SK-N-SH (cell line): Measurements from ENCODE around the gene SQOR. TPM values are rescaled to one million over a fixed set of nuclear protein-coding genes. Genes with fewer than 3 reads are reported as not detected.

ENCODE experiments used
- CTCF ChIA-PET: fragments of 300-600, 350-600 bp; formaldehyde crosslinking; extraction: SDS; loops from one replicate; lab custom pipeline; 2021; lab: Yijun Ruan, JAX
- POLR2A ChIA-PET: fragments of 350-600 bp; sonication (Branson Sonifier 250); formaldehyde crosslinking; extraction: SDS; loops from one replicate; lab custom pipeline; 2020; ENCODE audit warnings: antibody characterized with exemption, inconsistent platforms; lab: Yijun Ruan, JAX
- DNase-seq: peaks from one replicate; pipeline ENCODE4 v3.0.0; 2012
- H2AFZ ChIP-seq: fragments of 200-600 bp; sonication (generic); 2 replicates; pipeline ENCODE4 v1.8.1; 2016; ENCODE audit warnings: antibody characterized with exemption, mild to moderate bottlenecking, low read depth
- H3F3A ChIP-seq: fragments of 200-600 bp; sonication (generic); replicated peaks from 2 replicates; pipeline ENCODE3; 2016; ENCODE audit warnings: antibody characterized with exemption, mild to moderate bottlenecking; ENCODE audit not compliant: insufficient read depth
- H3K27ac ChIP-seq, 2 experiments: fragments of 200-500 bp in 1 of 2; fragments of 200-600 bp in 1 of 2; sonication (Bioruptor generic) in 1 of 2; sonication (generic), shearing (Covaris generic) in 1 of 2; 2 replicates each; pipeline versions ENCODE4 v1.5.1 to v1.6.1; 2014 to 2016; ENCODE audit warnings: low read depth in 2 of 2, inconsistent platforms in 1 of 2, low read length in 1 of 2, mild to moderate bottlenecking in 1 of 2, mixed read lengths in 1 of 2
- H3K27me3 ChIP-seq: fragments of 200-600 bp; sonication (generic), shearing (Covaris generic); 2 replicates; pipeline ENCODE4 v1.6.1; 2016; ENCODE audit warnings: mixed run types; ENCODE audit not compliant: insufficient read depth
- H3K36me3 ChIP-seq, 2 experiments: fragments of 200-500 bp in 1 of 2; fragments of 200-600 bp in 1 of 2; sonication (Bioruptor generic) in 1 of 2; sonication (generic) in 1 of 2; replicated peaks in 1 of 2; 2 replicates each; pipeline versions ENCODE3 to v1.5.1; 2014 to 2016; ENCODE audit warnings: low read length in 1 of 2, mild to moderate bottlenecking in 1 of 2; ENCODE audit not compliant: insufficient read depth in 2 of 2, control insufficient read depth in 1 of 2
- H3K4me1 ChIP-seq, 2 experiments: fragments of 200-500 bp in 1 of 2; fragments of 200-600 bp in 1 of 2; sonication (Bioruptor generic) in 1 of 2; sonication (generic), shearing (Covaris generic) in 1 of 2; 2 replicates each; pipeline versions ENCODE4 v1.5.1 to v1.6.1; 2014 to 2016; ENCODE audit warnings: low read depth in 1 of 2, low read length in 1 of 2, mixed run types in 1 of 2; ENCODE audit not compliant: insufficient read depth in 2 of 2, control insufficient read depth in 1 of 2
- H3K4me2 ChIP-seq: fragments of 200-600 bp; sonication (generic), shearing (Covaris generic); 2 replicates; pipeline ENCODE4 v1.6.1; 2017; ENCODE audit warnings: mixed run types
- H3K4me3 ChIP-seq, 2 experiments: fragments of 200-500 bp in 1 of 2; fragments of 200-600 bp in 1 of 2; sonication (Bioruptor generic) in 1 of 2; sonication (generic), shearing (Covaris generic) in 1 of 2; 2 replicates each; pipeline versions ENCODE4 v1.5.1 to v1.8.1; 2014 to 2016; ENCODE audit warnings: low read depth in 2 of 2, inconsistent platforms in 1 of 2, low read length in 1 of 2, mild to moderate bottlenecking in 1 of 2, mixed read lengths in 1 of 2, moderate library complexity in 1 of 2
- H3K79me2 ChIP-seq: fragments of 200-600 bp; sonication (generic); 2 replicates; pipeline ENCODE4 v1.8.1; 2017; ENCODE audit warnings: mild to moderate bottlenecking; ENCODE audit not compliant: insufficient read depth
- H3K9ac ChIP-seq: fragments of 200-600 bp; sonication (generic); 2 replicates; pipeline ENCODE4 v1.6.1; 2017; ENCODE audit warnings: mixed run types
- H3K9me2 ChIP-seq: fragments of 200-600 bp; sonication (generic); 2 replicates; pipeline ENCODE4 v1.6.1; 2017; ENCODE audit warnings: mixed run types
- H3K9me3 ChIP-seq: fragments of 200-600 bp; sonication (generic); 2 replicates; pipeline ENCODE4 v1.6.1; 2017; ENCODE audit warnings: mixed run types, mild to moderate bottlenecking, moderate library complexity
- H4K20me1 ChIP-seq: fragments of 200-600 bp; sonication (generic); 2 replicates; pipeline ENCODE4 v1.6.1; 2017; ENCODE audit warnings: mild to moderate bottlenecking, mixed run types; ENCODE audit not compliant: insufficient read depth
- EP300 ChIP-seq, 2 experiments: IDR thresholded peaks; 2 replicates each; pipeline versions ENCODE4 v1.4.0 to v1.6.1; 2012; ENCODE audit warnings: borderline replicate concordance in 1 of 2, low read depth in 1 of 2, low read length in 1 of 2
- EZH2phosphoT487 ChIP-seq: fragments of 200-600 bp; sonication (generic); IDR thresholded peaks from 2 replicates; pipeline ENCODE4 v1.6.1; 2017; ENCODE audit warnings: low read depth, mixed run types, mild to moderate bottlenecking, antibody characterized with exemption, moderate library complexity, borderline replicate concordance
- FOSL2 ChIP-seq: IDR thresholded peaks from 2 replicates; pipeline ENCODE4 v1.4.0; 2012; ENCODE audit warnings: low read depth, mild to moderate bottlenecking, moderate library complexity, borderline replicate concordance
- FOXJ3 ChIP-seq: sonication (generic); formaldehyde crosslinking; IDR thresholded peaks from 2 replicates; pipeline ENCODE4 v1.5.1; 2020; ENCODE audit warnings: mild to moderate bottlenecking, missing genetic modification reagents
- FOXM1 ChIP-seq: IDR thresholded peaks from 2 replicates; pipeline ENCODE4 v1.4.0; 2012; ENCODE audit warnings: low read depth, mild to moderate bottlenecking
- GABPA ChIP-seq: IDR thresholded peaks from 2 replicates; pipeline ENCODE4 v1.4.0; 2012; ENCODE audit warnings: low read depth, mild to moderate bottlenecking
- JUND ChIP-seq: IDR thresholded peaks from 2 replicates; pipeline ENCODE4 v1.4.0; 2012
- MEF2A ChIP-seq: IDR thresholded peaks from 2 replicates; pipeline ENCODE4 v1.4.0; 2012; ENCODE audit warnings: low read depth, borderline replicate concordance
- MXI1 ChIP-seq: IDR thresholded peaks from 2 replicates; pipeline ENCODE4 v1.6.1; 2012; ENCODE audit warnings: mild to moderate bottlenecking, low read depth, low read length, improper control_type of control experiment
- NRF1 ChIP-seq: IDR thresholded peaks from 2 replicates; pipeline ENCODE4 v1.6.1; 2012; ENCODE audit warnings: low read depth, mild to moderate bottlenecking, low read length
- POLR2AphosphoS5 ChIP-seq: IDR thresholded peaks from 2 replicates; pipeline ENCODE4 v1.6.1; 2012; ENCODE audit warnings: low read depth, low read length
- RAD21 ChIP-seq: IDR thresholded peaks from 2 replicates; pipeline ENCODE4 v1.6.1; 2012; ENCODE audit warnings: mild to moderate bottlenecking, low read length
- RXRA ChIP-seq: IDR thresholded peaks from 2 replicates; pipeline ENCODE4 v1.4.0; 2012; ENCODE audit warnings: low read depth, mild to moderate bottlenecking, borderline replicate concordance
- SIN3A ChIP-seq: IDR thresholded peaks from 2 replicates; pipeline ENCODE4 v1.6.1; 2012; ENCODE audit warnings: low read depth, mild to moderate bottlenecking, low read length, moderate library complexity, borderline replicate concordance
- SMC3 ChIP-seq: IDR thresholded peaks from 2 replicates; pipeline ENCODE4 v1.6.1; 2012; ENCODE audit warnings: low read depth, low read length, improper control_type of control experiment
- TAF1 ChIP-seq: IDR thresholded peaks from 2 replicates; pipeline ENCODE4 v1.6.1; 2012; ENCODE audit warnings: low read depth, mild to moderate bottlenecking, low read length, moderate library complexity, borderline replicate concordance
- YY1 ChIP-seq: IDR thresholded peaks from 2 replicates; pipeline ENCODE4 v1.4.0; 2012; ENCODE audit warnings: low read depth, mild to moderate bottlenecking
- WGBS: methylation state at CpG from one replicate; pipeline ENCODE4 v1.1.6; 2017; ENCODE audit warnings: low lambda C conversion rate; 5-methylcytosine and 5-hydroxymethylcytosine counted together
- polyA plus RNA-seq, 3 experiments: library from polyadenylated mRNA; depleted of rRNA; stranded (reverse); fragments of >200 nt; gene quantifications; 2 replicates each; pipeline ENCODE4 v1.2.3, GENCODE V29; 2012
- TF ChIP-seq, protein P1 (sequence below): IDR thresholded peaks from 2 replicates; pipeline ENCODE4 v1.4.0; 2012; ENCODE audit warnings: low read depth, borderline replicate concordance
- TF ChIP-seq, protein P2 (sequence below): fragments of 150-350 bp; IDR thresholded peaks from 2 replicates; pipeline ENCODE4 v1.6.1; 2016; ENCODE audit warnings: mild to moderate bottlenecking, low read depth, low read length
- TF ChIP-seq, protein P3 (sequence below): IDR thresholded peaks from 2 replicates; pipeline ENCODE4 v1.6.1; 2012; ENCODE audit warnings: mild to moderate bottlenecking, low read depth, low read length, moderate library complexity
- TF ChIP-seq, protein P4 (sequence below): fragments of 150-350 bp; IDR thresholded peaks from 2 replicates; pipeline ENCODE4 v1.6.1; 2017; ENCODE audit warnings: antibody characterized with exemption, low read length, low read depth, borderline replicate concordance

Gene SQOR
- polyA plus RNA-seq, 1 of the 3 experiments (the other 2 are of a cell fraction): 7.8 TPM

DNA sequence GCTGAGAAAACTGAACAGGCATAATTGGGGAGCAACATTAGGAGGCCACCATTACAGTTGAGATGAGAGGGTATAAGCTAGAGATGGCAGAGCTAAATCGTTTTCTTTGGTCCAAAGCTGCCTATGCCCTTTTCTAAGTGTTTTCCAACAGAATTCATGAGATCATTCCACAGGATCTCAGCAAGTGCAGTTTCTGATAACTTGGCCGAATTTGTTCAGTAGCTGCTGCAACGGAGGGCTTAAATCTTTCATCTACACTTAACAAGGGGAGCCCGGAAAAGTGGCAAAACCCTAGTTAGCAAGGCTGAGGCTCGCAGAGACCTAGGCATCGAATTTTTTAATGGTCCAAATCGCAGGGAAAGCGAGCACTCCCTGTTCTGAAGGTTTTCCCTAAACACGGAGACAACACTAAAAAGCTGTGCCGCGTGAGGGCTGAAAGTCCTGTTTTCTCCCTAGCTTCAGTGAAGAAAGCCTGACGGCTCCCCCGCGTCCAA, 48.2 kb upstream of the SQOR start (continued):
- TF ChIP-seq FOXM1: no peak

DNA sequence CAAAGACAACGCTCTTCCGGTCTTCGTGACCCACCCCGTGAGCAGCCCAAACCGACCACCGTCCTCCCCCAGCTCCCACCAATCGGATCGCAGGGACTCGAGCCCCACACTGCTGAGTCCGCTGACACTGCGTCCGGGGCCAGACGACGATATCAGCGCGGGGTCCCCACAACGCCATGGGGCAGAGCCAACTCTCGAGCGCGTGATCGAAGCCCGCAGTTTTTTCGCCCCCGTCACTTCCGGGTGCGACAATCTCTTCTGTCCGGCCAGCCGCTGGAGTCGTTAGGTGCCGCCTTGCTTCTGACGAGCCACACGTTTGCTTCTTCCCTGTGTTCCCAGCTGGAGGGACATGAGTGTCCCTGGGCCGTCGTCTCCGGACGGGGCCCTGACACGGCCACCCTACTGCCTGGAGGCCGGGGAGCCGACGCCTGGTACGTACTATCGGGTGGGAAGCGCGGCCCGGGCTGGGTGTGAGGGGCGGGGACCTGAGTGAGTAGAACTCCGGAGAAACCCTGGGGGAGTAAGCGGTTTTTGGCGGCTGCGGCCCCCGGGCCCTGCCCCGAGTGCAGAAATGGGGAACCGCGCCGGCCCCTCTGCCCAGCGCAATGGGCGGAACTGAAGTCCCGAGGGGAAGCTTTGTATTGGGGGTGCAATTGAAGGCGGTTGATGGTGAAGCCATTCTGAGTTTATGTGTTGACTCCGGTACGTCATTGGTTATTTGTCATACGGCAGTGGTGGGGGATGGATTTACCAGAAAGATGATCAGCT, 47.5 kb upstream of the SQOR start, which contains the start of gene BLOC1S6:
Gene BLOC1S6 (plus strand): TSS at position 285 of the 768 bp plus-strand sequence. CDS start 65 bp downstream, at position 350.
- Histone ChIP-seq H4K20me1 (no peaks in the 10 kb centered on the region), H3F3A (peaks cover 10% of the 10 kb centered on the region), H3K4me2 (peak within 1 kb of the TSS; percentile 84), H3K36me3 (peaks cover 0 to 2% of the 10 kb centered on the region in 2 experiments), H3K9ac (peak within 1 kb of the TSS; percentile 97), H3K27me3 (no peaks in the 10 kb centered on the region), H3K9me2 (no peaks in the 10 kb centered on the region), H2AFZ (peak within 1 kb of the TSS; percentile 93), H3K9me3 (no peaks in the 10 kb centered on the region), H3K79me2 (peaks cover 47% of the 10 kb centered on the region), H3K4me3 (peak within 1 kb of the TSS; percentile 84 to 87), H3K27ac (peak within 1 kb of the TSS; percentile 94 to 97), H3K4me1 (peaks cover 19 to 24% of the 10 kb centered on the region in 2 experiments; a peak in 3 of 4 replicates)
- DNase-seq: peak; percentile 90
- POLR2A ChIA-PET: interaction anchor here (0.5 to 1.5 kb wide), 9 partner anchors 13 to 564 kb away, joined by 3 to 10 read pairs (median 4); a partner anchor contains a TSS
- WGBS: under 1% methylated on average over 22 of the region's 62 CpGs
- CTCF ChIA-PET: interaction anchor here (0.9 to 5.1 kb wide), 9 partner anchors 10 to 469 kb away, joined by 3 to 30 read pairs (median 4); a partner anchor contains a TSS
- TF ChIP-seq, protein P1, sequence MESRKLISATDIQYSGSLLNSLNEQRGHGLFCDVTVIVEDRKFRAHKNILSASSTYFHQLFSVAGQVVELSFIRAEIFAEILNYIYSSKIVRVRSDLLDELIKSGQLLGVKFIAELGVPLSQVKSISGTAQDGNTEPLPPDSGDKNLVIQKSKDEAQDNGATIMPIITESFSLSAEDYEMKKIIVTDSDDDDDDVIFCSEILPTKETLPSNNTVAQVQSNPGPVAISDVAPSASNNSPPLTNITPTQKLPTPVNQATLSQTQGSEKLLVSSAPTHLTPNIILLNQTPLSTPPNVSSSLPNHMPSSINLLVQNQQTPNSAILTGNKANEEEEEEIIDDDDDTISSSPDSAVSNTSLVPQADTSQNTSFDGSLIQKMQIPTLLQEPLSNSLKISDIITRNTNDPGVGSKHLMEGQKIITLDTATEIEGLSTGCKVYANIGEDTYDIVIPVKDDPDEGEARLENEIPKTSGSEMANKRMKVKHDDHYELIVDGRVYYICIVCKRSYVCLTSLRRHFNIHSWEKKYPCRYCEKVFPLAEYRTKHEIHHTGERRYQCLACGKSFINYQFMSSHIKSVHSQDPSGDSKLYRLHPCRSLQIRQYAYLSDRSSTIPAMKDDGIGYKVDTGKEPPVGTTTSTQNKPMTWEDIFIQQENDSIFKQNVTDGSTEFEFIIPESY: peak; percentile 89
- TF ChIP-seq RAD21 (no peak), MEF2A (no peak), EP300 (IDR thresholded peaks at IDR 0.05; ENCODE audit: borderline replicate concordance in 1 of 2, low read depth in 1 of 2, low read length in 1 of 2) (no peak), JUND (no peak), EZH2phosphoT487 (no peak), GABPA (peak; percentile 86), YY1 (peak; percentile 72; the same call in 1 of the 2 replicates), MXI1 (peak; percentile 69; the same call in 1 of the 2 replicates), POLR2AphosphoS5 (peak; percentile 86; the same call in 1 of the 2 replicates), FOXJ3 (CRISPR knock-in tag) (no peak), FOSL2 (no peak), TAF1 (peak; percentile 73), RXRA (no peak), SMC3 (no peak), SIN3A (peak; percentile 30; the same call in 1 of the 2 replicates), NRF1 (no peak)
- TF ChIP-seq, protein P2, sequence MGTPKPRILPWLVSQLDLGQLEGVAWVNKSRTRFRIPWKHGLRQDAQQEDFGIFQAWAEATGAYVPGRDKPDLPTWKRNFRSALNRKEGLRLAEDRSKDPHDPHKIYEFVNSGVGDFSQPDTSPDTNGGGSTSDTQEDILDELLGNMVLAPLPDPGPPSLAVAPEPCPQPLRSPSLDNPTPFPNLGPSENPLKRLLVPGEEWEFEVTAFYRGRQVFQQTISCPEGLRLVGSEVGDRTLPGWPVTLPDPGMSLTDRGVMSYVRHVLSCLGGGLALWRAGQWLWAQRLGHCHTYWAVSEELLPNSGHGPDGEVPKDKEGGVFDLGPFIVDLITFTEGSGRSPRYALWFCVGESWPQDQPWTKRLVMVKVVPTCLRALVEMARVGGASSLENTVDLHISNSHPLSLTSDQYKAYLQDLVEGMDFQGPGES: no peak
- TF ChIP-seq, protein P3, sequence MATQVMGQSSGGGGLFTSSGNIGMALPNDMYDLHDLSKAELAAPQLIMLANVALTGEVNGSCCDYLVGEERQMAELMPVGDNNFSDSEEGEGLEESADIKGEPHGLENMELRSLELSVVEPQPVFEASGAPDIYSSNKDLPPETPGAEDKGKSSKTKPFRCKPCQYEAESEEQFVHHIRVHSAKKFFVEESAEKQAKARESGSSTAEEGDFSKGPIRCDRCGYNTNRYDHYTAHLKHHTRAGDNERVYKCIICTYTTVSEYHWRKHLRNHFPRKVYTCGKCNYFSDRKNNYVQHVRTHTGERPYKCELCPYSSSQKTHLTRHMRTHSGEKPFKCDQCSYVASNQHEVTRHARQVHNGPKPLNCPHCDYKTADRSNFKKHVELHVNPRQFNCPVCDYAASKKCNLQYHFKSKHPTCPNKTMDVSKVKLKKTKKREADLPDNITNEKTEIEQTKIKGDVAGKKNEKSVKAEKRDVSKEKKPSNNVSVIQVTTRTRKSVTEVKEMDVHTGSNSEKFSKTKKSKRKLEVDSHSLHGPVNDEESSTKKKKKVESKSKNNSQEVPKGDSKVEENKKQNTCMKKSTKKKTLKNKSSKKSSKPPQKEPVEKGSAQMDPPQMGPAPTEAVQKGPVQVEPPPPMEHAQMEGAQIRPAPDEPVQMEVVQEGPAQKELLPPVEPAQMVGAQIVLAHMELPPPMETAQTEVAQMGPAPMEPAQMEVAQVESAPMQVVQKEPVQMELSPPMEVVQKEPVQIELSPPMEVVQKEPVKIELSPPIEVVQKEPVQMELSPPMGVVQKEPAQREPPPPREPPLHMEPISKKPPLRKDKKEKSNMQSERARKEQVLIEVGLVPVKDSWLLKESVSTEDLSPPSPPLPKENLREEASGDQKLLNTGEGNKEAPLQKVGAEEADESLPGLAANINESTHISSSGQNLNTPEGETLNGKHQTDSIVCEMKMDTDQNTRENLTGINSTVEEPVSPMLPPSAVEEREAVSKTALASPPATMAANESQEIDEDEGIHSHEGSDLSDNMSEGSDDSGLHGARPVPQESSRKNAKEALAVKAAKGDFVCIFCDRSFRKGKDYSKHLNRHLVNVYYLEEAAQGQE: 0 out of 2 replicates have a peak, but pooled peaks have one; percentile 49
- TF ChIP-seq, protein P4, sequence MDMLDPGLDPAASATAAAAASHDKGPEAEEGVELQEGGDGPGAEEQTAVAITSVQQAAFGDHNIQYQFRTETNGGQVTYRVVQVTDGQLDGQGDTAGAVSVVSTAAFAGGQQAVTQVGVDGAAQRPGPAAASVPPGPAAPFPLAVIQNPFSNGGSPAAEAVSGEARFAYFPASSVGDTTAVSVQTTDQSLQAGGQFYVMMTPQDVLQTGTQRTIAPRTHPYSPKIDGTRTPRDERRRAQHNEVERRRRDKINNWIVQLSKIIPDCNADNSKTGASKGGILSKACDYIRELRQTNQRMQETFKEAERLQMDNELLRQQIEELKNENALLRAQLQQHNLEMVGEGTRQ: no peak
